GM18519 (cell line): ENCODE data around the gene PLXNA1.

Experiments used
- ATAC-seq: cut with Tn5 transposase; IDR thresholded peaks from one replicate; pipeline ENCODE4 v1.9.1; 2021; ENCODE audit warnings: mild to moderate bottlenecking, moderate library complexity; ENCODE audit not compliant: unreplicated experiment, low FRiP score

PLXNA1 gene

GRCh38 chr3:127015282-127016042 is 32.5 kb downstream of the PLXNA1 start:
- ATAC-seq = peak; percentile 60

- no peak for ATAC-seq
Observed at GRCh38 chr3:127016043-127016343, 33.1 kb downstream of the PLXNA1 start.

GRCh38 chr3:127016461-127016860 is 33.5 kb downstream of the PLXNA1 start:
- no peak for ATAC-seq

GRCh38 chr3:127017229-127017628 is 34.3 kb downstream of the PLXNA1 start:
- ATAC-seq = no peak

GRCh38 chr3:127017781-127018180 is 34.9 kb downstream of the PLXNA1 start:
- ATAC-seq = no peak

- no peak for ATAC-seq
Observed at GRCh38 chr3:127018306-127018828, 35.5 kb downstream of the PLXNA1 start.

- ATAC-seq = no peak
Observed at GRCh38 chr3:127019449-127019848, 36.5 kb downstream of the PLXNA1 start.

GRCh38 chr3:127020543-127020942 is 37.6 kb downstream of the PLXNA1 start:
- ATAC-seq = no peak

- ATAC-seq = no peak
Observed at GRCh38 chr3:127022849-127023248, 39.9 kb downstream of the PLXNA1 start.

GRCh38 chr3:127025456-127025855 is 42.5 kb downstream of the PLXNA1 start:
- no peak for ATAC-seq

- no peak for ATAC-seq
Observed at GRCh38 chr3:127026036-127026435, 43.1 kb downstream of the PLXNA1 start.

- no peak for ATAC-seq
Observed at GRCh38 chr3:127026661-127027060, 43.7 kb downstream of the PLXNA1 start.

- no peak for ATAC-seq
Observed at GRCh38 chr3:127027061-127027735, 44.3 kb downstream of the PLXNA1 start.

GRCh38 chr3:127027811-127028548 is 45.1 kb downstream of the PLXNA1 start:
- ATAC-seq = no peak

- no peak for ATAC-seq
Observed at GRCh38 chr3:127028781-127029657, 46.1 kb downstream of the PLXNA1 start.

GRCh38 chr3:127029658-127030507 is 47.0 kb downstream of the PLXNA1 start:
- ATAC-seq = no peak

- no peak for ATAC-seq
Observed at GRCh38 chr3:127030508-127031412, 47.8 kb downstream of the PLXNA1 start.

GRCh38 chr3:127031413-127031810 is 48.5 kb downstream of the PLXNA1 start:
- ATAC-seq = no peak
